ENCODE results near the gene GPN1.
"Not testable (repeated sequence)": the region's sequence is repeated elsewhere in the genome, so short reads cannot be mapped to it uniquely, and the experiment has no call there.

GPN1 gene

DNA sequence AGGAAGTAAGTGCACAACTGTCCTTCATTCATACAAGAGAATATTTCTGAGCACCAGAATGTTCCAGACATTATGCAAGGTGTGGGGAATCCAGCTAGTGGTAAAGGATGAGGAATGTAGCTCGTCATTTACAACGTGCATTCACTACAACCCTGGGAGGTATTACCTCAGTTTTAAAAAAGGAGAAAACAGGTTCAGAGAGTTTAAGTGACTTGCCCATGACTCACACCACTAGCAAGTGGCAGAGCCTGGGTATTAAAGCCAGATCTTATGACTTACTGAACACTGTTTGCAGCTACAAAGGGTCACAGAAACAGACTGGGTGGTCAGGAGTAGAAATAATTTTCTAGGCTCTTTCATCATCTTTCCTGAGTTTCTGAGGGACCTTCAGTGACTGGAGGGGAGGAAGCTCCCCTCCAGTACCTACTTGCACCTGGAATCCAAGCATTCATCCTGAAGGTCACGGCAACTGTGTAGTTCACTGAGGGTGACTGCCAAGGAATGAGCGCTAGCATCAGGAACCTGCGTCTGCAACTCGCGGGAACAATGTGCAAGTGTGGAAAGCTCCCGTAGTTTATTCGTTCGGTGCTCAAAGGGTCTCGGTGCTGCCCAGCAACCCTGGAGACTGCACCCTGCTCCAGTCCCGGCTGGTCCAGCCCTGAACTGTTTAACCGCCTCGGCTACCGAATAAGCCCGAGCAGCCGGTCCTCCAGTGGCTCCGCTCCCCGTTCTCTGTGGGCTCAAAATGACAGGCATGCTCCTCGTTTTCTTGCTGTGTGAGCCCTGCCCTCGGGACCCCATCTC lies 685 bp upstream of the GPN1 start:
- DNase-seq (ENCODE audit: low read depth, low spot score): no peak

- DNase-seq (ENCODE audit: low read depth, low spot score): not testable (repeated sequence)
These were observed 1.4 kb downstream of the GPN1 start for GRCh38 chr2:27630257-27630656.

DNA sequence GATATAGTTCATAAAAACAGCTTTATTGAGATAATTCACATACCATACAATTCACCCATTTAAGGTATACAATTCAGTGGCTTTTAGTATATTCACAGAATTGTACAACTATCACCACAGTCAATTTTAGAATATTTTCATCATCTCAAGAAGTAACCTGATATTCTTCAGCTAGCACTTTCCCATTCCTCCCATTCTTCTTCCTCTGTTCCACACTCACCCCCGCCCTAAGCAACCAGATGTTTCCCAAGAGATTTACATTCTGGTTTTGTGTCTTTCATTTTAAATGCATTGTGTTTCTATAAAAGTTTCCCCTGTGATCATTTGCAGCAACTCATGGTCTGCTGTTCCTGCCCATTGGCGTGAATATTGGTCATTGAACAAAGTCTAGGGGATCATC lies 5.4 kb downstream of the GPN1 start:
- DNase-seq (ENCODE audit: low read depth, low spot score): no peak

GRCh38 chr2:27636766-27637165 lies 7.9 kb downstream of the GPN1 start:
- DNase-seq (ENCODE audit: low read depth, low spot score): no peak

DNA sequence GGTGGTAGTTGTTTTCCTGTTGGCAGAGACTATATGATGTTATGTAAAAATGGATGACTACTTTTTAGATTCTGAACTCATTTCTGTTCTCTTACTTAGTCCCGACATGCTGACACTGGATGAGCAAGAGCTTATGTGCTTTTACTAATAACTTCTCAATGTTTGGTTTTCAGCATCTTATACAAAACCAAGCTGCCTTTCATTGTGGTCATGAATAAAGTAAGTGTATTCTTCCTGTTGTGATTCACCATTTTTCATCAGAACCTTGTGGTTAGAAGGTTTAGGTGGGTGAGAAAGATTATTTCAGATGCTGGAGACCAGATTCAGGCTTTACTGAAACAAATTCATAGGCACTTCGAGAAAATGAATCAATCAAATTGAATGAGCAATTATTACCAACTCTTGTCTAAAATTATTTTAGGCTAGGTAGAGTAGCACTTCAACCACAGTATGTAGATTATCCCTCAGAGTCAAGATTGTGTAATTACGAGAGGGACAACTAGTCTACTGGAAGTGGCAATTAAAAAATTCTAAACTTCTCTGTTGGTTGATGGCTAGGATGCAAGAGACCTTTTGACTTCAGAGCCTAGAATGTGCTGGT lies 9.3 kb downstream of the GPN1 start:
- no peak for DNase-seq (ENCODE audit: low read depth, low spot score)

DNA sequence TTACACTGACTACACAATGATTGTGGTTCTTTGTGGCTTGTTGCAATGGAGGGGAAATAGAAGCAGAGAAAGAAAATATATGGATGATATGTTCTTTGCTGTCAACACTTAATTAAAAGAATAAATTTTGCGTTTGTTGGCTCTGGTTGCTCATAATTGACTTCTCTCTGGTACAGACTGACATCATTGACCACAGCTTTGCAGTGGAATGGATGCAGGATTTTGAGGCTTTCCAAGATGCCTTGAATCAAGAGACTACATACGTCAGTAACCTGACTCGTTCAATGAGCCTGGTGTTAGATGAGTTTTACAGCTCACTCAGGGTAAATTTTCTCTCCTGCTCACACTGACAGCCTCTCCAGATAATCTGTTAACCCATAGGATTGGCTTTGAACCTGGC lies 9.9 kb downstream of the GPN1 start:
- no peak for DNase-seq (ENCODE audit: low read depth, low spot score)

DNA sequence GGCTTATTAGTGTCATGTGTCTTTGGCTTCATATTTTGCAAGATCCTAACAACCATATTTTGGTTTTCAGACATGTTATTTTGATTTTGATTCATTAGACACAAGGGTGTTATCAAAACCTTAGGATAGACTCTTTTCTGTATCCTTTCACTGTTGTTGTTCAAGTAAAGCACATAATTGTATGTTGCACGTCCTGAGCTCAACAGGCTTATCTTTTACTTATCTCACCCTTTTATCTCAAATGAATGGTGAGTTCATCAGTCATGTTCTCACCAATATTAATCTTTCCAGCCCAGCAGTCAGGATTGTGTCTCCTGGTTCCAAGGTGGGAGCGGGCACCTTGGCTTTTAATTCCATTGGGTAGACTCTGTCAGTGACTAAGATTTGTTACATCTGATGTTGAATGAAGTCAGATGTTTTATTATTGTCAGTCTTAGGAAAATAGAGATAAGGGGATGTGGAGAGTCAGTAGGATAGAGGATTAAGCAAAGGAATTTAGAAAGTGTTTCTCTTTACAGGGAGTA lies 11.9 kb downstream of the GPN1 start:
- no peak for DNase-seq (ENCODE audit: low read depth, low spot score)

GRCh38 chr2:27645197-27645596 lies 16.3 kb downstream of the GPN1 start:
- no peak for DNase-seq (ENCODE audit: low read depth, low spot score)

DNA sequence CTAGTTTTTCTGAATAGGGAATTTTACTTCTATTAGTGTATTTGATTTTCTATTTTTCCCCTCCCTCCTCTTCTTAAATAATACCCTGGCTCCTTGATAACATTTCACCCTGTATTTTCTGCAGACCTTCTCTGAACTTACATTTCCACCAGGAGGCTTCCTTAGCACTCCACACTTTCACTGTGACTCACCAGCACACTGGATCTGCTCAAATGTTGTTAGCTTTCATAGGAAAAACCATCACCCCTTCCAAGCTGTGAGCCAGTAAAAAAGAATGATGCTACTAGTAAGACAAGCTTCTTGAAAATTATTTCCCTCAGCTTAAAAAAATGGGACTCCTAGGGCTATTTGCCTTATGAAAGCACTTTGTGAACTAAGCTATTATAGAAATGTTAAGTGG lies 18.4 kb downstream of the GPN1 start:
- DNase-seq (ENCODE audit: low read depth, low spot score): no peak

DNA sequence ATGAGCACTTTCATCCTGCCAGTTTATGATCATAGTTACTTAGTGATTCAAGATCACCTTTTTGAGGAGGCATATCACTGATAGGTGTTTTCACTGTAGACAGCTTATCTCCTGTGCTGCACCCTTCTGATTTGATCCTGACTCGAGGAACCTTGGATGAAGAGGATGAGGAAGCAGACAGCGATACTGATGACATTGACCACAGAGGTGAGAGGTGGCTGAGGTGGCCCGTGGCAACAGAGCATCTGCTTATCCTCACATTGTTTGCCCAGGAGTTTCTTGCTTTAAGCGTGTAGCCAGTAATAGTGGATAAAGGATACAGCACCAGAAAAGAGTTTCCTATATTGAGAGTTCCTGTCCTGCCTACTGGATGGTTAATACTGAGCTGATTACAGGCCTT lies 18.9 kb downstream of the GPN1 start:
- no peak for DNase-seq (ENCODE audit: low read depth, low spot score)

DNA sequence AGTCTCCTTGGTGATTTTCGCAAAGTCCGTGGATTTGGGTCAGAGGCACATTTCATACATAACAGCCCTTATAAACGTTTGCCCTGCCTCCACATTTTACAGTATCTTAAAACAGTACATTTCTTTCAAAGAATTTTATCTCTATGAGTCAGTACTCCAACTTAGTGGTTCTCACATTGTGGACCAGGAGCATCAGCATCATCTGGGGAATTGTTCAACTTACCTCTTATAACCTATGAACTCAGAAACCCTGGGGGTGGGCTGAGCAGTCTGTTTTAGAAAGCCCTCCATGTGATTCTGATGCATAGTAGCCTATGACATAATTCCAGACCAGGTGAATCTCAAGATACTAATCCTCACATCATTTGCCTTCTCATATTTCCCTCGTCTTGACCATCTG lies 22.2 kb downstream of the GPN1 start:
- no peak for DNase-seq (ENCODE audit: low read depth, low spot score)

DNA sequence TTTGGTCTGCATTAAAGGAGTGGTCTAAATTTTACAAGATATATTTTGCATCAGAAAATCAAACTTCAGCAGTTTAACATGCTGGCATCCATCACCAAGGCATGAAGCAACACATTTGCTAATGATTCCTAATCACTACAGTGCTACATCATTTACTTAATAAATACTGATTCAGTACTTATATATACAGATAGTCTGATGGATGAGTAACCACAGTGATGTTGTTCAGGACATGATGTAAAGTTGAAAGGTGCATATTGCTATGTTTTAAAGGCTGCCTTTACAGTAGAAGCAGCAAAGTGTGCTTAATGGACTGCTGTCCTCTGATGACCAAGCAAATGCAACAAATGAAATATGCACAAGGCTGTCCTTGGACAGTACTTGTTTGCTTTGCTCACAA lies 23.5 kb downstream of the GPN1 start:
- DNase-seq (ENCODE audit: low read depth, low spot score): no peak

DNA sequence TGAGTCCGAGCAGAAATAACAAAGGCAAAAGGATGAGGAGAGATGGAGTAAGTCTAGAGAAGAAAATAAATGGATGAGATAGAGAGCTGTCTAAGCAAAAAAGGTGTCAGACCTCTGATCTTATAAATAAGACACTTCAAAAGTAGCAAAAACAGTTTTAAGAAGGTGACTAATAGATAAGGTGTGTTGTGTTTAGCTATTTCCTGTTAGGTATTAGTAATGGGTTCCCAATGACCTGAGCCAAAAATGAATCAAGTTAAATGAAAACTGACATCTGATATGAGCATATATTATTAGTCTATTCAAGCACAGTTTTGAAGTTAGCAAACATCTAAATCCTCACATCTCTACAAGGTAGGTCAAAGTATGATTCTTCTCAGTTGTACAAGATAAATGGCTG lies 23.9 kb downstream of the GPN1 start:
- no peak for DNase-seq (ENCODE audit: low read depth, low spot score)

DNA sequence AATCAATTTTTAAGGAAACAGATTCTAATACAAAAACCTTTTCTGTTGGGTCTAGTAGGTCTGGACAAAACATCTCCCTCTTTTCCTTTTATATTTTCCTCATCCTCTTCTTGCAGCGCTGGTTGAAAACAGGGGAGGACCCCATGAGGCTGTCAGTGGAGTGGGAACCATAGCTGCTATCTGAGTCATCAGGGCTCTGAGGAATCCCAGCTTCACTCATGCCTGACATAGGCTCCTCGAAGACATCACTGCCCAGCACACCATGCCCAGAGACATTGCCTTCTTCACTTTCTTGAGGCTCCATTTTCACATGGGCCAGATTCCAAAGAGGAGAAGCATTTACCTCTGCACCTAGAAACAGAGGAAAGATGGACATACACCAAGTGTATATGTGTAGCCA lies 24.5 kb downstream of the GPN1 start:
- DNase-seq (ENCODE audit: low read depth, low spot score): no peak

DNA sequence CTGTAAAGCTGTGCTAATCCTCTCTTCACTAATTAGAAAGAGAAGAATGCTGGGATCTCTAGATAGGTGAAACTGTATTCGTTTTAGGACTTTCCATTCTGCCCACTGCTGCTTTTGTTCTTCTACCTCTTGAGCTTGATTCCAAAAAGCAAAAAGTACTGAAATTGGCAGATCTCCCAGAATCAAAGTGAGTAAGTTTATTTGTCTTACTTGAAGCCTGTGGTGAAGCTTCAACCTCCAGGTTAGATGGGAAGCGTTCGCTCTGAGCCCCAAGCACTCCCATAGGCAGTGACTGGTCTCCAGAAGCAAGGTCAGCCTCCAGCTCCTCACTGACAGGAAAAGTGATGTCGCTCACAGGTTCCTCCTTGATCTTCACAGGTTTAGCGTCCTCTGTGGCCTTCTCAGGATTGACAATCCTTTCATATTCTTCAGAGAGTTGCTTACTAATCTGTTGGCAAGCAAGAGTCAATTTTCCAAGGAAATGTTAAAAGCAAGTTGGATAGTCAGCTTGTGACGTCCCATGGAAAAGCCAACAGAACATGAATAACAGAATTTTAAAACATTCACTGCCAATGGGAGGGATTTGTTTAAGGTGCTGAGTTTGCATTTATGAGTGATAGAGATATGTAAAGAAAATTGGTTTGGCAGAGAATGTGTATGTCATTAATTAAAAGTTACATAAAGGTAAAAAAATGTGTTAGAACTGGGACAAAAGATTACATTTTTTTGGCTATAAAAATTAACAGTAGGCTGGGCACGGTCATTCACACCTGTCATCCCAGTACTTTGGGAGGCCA lies 26.5 kb downstream of the GPN1 start:
- DNase-seq (ENCODE audit: low read depth, low spot score): no peak

DNA sequence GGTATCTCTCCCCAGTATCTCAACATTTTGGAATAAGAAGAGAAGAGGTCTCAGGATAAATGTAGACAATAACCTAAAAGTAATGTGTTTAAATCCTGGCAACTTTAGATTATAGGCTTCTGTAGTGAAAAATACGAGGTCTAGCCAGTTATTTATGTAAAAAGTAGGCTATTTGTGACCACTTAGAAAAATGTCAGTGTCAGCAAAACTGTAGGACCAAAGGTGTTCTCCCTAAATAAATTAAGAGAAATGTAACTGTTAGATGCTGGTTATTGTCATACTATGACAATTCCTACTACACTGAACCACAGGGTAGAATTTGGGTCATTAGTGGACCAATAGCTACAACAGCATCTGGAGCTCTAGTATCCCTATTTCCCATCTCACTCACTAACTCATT lies 32.5 kb downstream of the GPN1 start:
- DNase-seq (ENCODE audit: low read depth, low spot score): no peak

- peak; percentile 38 for DNase-seq (ENCODE audit: low read depth, low spot score)
These were observed 34.7 kb downstream of the GPN1 start, which contains the start of the genes SLC4A1AP and SUPT7L for GRCh38 chr2:27663285-27664153. Gene SLC4A1AP (plus strand): TSS chr2:27663889. CDS start chr2:27663915, 26 bp downstream. Gene SUPT7L (minus strand): TSS chr2:27663614. CDS start chr2:27662192, 1,422 bp downstream.

- DNase-seq (ENCODE audit: low read depth, low spot score): no peak
These were observed 35.3 kb downstream of the GPN1 start for GRCh38 chr2:27664154-27664574.

- no peak for DNase-seq (ENCODE audit: low read depth, low spot score)
These were observed 35.9 kb downstream of the GPN1 start for GRCh38 chr2:27664622-27665363.

DNA sequence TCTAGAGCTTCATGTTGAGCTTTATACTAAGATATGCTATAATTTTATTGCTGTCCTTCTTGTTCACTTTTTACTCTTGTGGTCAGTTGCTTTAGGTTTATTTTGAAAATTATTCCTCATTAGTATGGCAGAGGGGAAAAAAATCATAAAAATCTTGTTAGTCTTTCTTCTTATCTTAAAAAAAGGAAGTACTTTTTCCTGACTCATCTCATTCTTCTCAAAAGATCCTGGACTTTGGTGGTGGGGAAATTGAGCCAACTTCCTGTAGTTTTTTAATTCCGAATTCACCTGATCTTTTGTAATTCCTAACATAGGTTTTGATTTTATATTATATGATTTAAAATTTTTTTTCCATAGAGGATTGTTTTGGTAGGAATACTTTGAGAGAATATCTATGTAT lies 38.6 kb downstream of the GPN1 start:
- no peak for DNase-seq (ENCODE audit: low read depth, low spot score)

GRCh38 chr2:27671235-27671634 lies 42.4 kb downstream of the GPN1 start:
- DNase-seq (ENCODE audit: low read depth, low spot score): no peak
